OCI-M2 (cell line): Measurements from ENCODE around the gene HAP1.
A peak's percentile ranks its signal among the peaks of the same experiment; 100 is the strongest.
"Not testable (repeated sequence)": the region's sequence is repeated elsewhere in the genome, so short reads cannot be mapped to it uniquely, and the experiment has no call there.

Experiments
- DNase-seq: peaks from one replicate; lab custom pipeline; 2025; ENCODE audit not compliant: unreplicated experiment; lab: John Stamatoyannopoulos, UW

Gene HAP1

DNA sequence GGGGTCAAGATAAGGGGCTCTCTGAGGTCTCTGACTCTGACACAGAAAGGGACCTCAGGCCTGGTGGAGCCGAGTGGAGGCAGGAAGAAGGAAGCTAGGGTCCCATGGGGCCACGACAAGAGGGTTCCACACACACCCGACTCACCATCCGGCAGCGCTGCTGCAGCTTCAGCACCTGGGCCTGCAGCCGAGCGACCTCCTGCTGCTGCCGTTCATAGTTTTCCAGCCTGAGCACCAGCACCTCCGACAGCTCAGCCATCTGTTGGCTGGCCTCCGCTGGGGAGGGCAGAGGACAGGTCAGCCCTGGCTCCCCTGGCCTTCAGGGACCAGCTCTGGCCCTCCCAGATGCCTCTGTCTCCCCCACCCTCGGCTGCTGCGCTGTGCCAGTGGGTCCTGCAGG, 6.4 kb downstream of the HAP1 start:
- no peak for DNase-seq

DNA sequence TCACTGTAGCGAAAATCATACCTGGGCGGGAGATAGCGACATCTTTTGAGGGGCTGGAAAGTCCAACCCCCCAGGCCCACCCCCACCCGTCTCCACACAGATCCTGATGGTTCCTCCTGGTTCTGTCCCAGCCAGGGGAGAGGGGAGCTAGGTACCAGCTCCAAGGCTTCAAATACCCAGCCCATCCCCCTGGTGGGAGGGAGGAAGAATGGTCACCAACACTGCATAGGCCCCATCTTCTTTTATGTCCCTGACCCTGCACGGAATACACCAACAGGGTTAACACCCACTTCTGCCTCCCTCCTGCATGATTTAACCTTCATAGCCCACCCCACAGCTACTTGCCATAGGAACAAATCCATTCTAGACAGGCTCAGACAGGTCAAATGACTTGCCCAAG, 9.3 kb downstream of the HAP1 start:
- DNase-seq = no peak

DNA sequence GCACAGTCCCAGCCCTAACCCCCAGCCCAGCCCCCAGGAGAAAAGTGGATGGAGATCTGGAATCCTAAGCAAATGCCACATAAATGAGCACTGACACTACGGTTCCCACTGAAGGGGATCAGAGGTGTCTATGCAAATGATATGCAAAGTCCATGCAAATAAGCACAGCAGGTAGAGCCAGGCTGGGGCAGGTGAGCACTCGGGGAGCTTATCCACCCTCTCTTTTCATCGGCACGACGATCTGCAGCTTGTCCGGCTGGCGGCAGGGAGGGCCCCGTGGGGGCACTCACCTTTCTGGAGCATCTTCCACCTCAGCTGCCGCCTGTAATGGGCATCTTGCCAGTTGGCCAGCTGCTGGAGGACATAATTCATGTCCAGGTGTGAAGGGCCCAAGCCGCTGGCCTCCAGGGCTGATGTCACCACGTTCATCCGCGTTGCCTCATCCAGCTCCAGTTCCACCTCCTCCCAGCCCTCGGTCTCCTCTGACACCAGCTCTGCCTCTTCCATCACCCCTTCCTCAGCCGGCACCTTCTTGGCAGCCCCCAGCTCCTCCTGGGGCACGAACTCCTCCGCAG, 9.9 kb downstream of the HAP1 start:
- no peak for DNase-seq

DNA sequence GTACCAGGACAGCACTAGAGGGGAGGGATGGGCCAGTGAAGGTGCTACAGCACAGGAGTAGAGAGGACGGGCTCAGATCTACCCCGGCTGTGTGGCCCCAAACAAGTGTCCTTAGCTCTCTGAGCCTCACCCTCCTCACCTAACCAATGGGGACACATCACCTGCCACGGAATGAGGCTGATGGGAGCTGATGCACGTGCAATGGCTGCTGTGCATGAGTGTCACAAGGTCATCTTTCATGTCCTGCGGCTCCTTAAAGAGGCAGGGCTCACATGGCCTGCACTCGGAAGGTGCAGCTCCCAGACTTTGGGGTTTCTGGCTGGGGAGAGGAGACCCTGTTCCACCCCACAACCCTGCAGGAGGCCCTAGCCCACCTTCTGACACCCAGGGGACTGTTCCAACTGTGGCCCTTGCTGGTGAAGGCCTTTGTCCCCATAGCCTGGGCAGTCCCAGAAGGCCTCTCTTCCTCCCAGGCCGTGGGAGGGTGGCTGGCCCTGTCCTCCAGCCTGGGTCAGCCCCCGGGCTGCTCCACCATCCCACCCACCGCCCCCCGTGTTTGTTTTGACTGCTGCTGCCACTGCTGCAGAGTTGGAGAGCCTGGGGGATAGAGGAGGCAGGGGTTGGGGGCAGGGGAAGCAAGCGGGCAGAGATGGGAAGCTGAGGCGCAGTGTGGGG, 10.5 kb downstream of the HAP1 start:
- no peak for DNase-seq

DNA sequence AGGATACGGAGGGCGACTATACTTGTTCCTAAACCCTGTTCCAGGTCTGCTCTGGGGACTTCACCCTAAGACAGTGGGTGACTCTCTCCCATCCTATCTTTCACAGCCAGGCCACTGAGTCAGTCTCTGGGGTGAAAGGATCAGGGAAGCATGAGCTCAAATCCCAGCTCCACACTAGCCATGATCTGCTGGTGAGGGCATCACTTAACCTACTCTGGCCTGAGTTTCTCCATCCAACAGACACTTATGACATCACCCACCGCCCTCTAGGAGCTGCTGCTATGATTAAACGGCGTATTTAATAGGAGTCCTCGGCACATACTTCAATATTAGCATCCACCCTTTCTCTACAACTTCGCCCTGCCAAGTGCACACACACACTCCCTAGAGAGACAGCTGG, 12.2 kb downstream of the HAP1 start:
- no peak for DNase-seq

DNA sequence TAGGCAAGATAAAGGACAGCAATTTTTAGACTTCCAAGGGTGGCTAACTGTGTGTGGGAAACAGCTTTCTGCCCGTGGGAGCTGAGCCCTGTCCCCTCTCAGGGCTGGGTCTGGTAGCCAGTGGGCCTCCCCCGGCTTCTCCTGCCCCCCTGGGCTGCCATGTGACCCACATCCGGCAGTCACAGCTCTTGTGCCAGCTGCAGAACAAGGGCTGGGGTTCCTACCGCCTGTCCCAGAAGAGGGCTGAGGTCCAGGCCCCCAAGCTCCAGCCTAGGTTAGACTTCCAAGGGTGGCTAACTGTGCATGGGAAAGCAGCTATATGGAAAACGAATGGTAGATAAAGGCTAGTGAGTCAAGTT, 16.2 kb downstream of the HAP1 start:
- no peak for DNase-seq

DNA sequence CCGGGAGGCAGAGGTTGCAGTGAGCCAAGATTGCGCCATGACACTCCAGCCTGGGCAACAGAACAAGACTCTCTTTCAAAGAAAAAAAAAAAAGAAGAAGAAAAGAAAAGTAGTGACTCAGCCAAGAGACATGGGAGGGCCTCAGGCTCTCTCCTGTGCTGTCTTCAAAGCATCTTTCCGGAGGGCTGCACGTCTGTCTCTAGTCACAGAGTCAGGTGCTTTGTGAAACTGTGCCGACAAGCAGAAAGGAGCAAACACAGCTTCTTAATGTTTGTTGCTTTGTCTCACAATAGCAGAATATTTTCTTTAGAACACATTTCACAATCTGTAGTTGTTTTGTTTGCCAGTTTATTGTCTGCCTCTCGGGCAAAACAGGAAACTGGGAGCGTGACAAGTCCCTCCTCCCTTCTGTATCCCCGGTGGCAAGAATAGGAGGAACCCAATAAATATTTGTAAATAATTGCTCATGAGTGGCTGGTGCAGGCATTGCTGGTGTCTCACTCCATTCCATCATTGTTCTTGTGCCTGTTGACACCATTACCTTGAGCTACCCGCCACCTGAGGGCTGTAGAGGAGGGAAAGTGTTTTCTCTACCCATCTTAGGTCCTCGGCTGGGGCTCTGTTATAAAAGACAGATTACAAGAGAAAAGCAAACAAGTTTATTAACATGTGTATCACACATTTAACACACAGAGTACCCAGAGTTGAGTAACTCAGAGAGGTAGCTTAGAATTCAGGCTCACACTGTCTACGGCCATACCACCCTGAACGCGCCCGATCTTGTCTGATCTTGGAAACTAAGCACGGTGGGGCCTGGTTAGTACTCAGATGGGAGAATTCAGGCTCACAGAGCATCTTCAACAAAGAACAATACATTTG, 16.8 kb downstream of the HAP1 start:
- no peak for DNase-seq

DNA sequence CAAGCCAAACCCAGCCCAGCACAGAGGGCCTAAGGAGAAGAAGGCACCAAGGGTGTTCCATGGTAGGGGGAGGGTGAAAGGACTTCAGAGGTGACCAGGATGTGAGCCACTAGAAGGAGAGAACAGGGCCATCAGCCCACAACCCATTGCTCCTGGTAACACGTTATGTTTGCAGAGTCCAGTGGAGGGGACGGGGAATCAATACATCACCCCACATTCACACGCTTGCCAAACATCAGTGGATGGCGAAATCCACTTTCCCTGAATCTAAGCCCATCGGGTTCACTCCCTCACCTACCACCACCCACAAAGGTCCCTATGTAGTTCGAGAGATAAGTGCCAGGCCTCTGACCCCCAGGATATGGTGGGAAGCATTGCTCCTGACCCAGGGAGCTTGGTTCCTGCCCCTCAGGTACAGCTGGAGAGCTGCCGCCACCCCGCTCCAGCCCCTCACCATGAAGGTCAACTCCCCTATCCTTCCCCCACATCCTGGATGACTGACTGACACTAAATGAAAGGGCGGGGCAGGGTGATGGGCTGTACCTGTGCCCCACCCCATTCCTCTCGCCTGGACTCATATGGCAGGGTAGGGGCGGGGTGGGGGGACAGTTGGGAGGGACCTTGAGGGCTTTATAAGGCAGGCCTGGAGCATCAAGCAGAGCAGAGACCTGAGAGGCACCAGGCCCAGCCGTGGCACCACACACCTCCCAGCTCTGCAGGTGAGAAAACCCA, 22.6 kb downstream of the HAP1 start, which contains the start of gene GAST:
Gene GAST (plus strand): TSS at position 663 of the 732 bp plus-strand sequence. CDS start 3,106 bp downstream, outside the sequence.
- no peak for DNase-seq

DNA sequence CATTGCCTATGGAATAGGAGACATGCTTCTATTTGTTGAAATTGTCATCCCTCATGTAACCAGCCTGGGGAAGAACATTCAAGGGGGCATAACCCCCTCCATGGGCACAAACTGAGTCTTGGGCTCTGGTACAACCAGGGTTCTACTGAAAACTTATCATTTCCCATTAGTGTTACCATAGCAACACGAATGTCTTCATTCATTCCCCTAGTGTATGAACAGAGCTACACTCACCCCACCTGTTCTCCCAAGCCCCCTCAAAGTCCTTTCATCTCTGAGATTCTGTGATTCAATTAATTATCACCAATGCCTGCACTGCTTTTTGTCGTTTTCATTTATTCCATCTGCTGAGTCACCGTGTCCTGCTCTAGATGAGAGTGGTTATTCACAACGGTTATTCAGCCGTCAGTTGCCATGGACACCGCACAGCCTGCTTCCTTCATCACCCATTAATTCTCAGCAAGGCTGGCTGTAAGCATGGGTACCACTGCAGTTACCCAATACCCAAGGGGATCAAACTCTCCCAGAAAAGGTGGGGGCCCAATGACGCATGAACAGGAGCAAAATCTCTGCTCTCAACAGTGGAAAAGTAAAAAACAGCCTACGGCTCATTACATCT, 23.9 kb downstream of the HAP1 start:
- no peak for DNase-seq

DNA sequence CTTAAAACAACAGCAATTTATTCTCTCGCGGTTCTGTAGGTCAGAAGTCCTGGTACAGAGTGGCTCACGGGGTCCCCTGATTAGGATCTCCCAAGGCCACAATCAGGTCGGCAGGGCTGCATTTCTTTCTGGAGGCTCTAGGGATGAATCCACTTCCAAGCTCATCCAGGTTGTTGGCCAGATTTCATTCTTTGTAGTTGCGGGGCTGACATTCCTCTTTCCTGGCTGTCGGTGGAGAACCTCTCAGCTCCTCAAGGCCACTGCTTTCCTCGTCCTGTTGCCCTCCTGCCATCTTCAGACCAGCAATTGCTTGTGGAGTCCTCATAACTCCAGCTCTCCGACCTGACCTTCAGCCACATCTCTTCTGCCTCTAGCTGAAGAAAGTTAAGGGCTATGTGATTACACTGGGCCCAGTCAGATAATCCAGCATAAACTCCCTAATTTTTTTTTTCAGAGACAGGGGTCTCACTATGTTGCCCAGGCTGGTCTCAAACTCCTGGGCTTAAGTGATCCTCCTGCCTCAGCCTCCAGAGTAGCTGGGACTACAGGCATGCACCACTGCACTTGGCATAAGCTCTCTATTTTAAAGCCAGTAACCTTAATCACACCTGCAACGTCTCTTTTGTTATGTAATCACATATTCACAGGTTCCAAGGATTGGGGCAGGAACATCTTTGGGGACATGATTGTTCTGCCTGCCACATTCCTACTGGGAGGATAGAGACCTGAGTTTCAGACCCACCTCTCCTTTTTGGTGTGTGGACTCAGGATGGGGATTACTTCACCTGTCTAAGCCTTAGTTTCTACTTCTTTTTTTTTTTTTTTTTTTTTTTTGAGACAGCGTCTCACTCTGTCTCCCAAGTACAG, 26.4 kb downstream of the HAP1 start:
- DNase-seq = no peak

DNA sequence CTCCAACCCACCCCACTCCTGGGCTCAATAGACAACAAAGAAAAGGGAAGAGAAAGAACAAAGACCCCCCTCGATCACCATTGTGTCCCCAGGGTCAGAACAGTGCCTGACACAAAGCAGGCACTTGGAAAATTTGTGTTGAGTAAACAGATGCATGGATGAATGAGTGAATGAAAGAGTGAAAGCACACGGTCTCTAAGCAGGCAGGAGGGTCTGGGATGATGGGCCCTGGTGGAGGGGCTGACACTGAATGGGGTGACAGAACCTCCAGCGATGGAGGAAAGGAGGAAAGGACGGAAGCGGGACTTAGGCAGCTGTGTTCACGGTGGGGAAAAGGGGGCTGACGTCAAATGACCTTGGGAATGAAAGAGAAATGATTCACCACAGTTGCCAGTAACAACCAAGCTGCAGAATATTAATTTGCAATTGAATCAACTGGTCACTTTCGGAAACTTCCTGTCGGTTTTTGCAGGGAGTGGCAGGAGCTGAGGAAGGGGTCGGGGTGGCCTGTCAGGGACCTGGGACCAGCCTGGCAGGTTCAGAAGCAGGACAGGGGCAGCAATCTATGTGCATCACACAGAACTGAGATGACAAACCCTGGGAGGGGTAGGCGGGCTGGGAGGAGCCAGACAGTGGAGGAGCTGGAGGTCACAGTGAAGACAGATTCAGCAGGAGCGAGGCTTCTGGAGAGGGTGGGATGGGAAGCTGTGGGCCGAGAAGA, 29.0 kb downstream of the HAP1 start:
- DNase-seq = no peak

DNA sequence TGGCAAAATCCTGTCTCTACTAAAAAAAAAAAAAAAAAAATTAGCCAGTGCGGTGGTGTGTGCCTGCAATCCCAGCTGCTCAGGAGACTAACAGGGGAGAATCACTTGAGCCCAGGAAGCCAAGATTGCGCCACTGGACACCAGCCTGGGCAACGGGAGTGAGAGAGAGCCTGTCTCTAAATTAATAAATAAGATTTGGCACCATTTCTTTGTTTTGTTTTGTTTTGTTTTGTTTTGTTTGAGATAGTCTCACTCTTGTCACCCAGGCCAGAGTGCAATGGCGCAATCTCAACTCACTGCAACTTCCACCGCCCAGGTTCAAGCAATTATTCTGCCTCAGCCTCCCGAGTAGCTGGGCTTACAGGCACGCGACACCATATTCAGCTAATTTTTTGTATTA, 31.7 kb downstream of the HAP1 start:
- no peak for DNase-seq

DNA sequence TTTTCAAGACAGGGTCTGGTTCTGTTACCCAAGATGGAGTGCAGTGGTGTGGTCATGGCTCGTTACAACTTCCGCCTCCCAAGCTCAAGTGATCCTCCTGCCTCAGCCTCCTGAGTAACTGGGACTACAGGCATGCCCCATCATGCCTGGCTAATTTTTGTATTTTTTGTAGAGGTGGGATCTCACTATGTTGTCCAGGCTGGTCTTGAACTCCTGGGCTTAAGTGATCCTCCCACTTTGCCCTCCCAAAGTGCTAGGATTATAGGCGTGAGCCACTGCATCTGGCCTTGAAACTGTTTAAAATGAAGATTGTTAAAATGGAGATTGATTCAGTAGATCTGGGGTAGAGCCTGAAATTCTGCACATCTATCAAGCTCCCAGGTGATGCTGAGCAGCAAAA, 33.6 kb downstream of the HAP1 start:
- DNase-seq = not testable (repeated sequence)

DNA sequence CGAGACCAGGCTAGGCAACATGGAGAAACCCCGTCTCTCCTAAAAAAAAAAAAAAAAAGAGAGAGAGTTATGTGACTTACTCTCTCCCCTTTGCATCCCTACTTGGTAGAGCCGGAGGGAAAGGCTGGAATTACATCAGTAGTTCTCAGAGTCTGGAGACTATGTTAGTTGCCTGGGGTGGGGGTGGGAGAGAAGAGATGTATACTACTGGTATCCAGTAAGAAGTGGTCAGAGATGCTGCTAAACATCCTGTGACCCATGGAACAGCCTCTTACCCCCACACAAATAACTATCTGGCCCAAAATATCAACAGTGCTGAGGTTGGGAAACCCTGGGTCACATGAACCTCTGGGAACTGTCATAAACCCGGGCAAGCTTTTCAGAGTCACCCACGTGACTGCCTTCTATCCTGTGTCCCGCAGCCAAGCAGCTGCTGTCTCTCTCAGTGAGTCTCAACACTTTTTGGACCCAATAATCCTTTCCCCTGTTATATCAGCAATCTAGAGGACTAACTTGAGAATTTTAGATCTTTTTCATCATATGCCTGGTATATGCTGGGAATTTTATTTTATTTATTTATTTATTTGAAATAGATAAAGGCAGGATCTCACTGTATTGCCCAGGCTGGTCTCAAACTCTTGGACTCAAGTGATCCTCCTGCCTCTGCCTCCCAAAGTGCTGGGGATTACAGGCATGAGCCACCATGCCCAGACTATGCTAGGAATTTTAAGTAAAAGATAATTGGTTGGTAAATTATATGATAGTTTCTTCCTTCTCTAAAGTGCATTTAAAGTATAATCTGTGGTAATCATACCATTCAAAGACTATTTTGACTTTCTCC, 37.1 kb downstream of the HAP1 start:
- DNase-seq = no peak

DNA sequence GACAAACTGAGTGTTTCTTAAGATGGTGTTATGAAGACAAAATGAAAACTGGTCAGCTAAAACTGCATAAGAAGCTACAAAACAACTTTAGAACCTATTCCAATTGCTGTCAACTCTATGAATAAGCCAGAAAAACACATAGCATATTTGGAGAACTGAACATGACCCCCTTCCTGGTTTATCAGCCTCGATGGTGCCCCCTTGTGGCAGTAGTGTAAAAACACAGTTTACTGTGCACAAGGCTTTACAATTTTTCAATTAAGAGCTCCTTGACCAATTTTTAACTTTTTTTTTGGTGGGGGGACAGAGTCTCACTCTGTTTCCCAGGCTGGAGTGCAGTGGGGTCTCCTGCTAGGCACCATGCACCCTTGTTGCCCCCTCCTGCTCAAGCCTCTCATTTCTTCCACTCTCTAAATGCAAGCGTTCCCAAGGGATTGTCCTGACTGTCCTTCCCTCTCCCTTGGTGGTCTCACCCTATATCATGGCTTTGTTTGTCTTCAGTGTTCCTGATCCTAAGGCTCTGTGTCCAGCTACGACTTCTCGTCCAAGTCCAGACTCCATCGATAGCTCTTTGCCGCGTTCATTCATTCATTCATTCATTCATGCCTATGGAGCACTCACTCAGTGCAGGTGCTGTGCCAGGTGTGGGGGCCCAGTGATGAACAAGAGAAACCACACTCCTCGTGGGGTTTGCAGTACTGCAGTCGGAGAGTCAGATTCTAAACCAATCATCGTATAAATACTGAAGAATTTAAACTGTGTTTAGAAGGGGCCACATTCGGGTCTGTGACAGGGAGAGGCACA, 38.3 kb downstream of the HAP1 start:
- DNase-seq = peak; percentile 2

DNA sequence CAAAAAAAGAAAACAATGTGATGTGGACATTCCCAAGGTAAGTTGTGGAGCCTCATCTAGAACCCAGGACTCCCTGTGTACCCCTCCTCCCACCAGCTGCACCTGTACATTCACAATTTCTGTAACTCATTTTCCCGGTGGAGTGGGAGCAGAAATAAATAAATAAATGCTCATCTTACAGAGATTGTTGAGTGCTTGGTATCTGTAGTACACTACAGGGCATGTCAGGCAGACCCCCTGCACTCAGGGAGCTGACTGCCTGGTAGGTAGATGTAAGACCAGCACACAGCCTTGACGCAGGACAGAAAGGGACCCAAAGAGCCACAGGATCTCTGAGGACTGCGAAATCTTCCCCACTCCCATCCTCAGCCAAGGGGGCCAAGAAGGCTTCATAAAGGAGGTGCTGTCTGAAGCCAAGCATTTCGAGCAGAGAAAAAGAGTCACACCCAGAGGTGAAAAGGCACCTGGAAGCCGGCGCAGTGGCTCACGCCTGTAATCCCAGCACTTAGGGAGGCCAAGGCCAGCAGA, 39.2 kb downstream of the HAP1 start:
- no peak for DNase-seq

DNA sequence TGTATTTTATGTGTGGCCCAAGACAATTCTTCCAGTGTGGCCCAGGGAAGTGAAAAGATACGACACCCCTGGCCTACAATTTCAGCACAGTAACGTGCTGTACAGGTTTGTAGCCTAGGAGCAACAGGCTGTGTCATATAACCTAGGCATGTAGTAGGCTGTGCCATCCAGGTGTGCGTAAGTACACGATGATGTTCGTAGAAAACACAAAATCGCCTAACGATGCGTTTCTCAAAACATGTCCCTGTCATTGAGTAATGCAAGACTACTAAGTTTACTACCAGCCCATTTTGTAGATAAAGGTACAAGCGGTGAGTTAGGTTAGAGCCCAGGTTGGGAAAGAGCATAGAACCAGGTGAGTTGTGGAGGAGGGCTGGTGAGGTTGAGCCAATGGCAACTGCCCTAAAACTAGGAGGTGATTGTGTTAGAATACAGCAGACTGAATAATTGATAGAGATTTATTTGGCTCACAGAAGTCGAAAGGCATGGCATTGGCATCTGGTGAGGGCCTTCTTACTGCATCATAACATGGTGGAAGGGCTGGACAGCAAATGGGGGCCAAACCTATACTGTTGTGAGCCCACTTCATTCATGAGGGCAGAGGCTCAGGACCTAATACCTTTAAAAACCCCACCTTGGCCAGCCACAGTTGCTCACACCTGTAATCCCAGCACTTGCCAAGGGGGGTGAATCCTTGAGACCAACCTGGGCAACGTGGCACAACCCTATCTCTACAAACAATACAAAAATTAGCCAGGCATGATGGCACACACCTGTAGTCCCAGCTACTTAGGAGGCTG, 41.5 kb downstream of the HAP1 start:
- DNase-seq = no peak
